Measurements from ENCODE around the gene SELENOI.
A peak's percentile ranks its signal among the peaks of the same experiment; 100 is the strongest.
"Not testable (repeated sequence)": the region's sequence is repeated elsewhere in the genome, so short reads cannot be mapped to it uniquely, and the experiment has no call there.

Gene SELENOI

GRCh38 chr2:26324903-26325302, 21.0 kb upstream of the SELENOI start:
- no peak for DNase-seq (ENCODE audit: low read depth)
- no peak overlapping the region for H3K4me3 ChIP-seq (ENCODE audit: low read depth, low read length)

GRCh38 chr2:26325851-26326250, 20.1 kb upstream of the SELENOI start:
- H3K4me3 ChIP-seq (ENCODE audit: low read depth, low read length): no peak overlapping the region
- DNase-seq (ENCODE audit: low read depth): no peak

- DNase-seq (ENCODE audit: low read depth): no peak
- H3K4me3 ChIP-seq (ENCODE audit: low read depth, low read length): no peak overlapping the region
Observed at GRCh38 chr2:26326514-26326913, 19.4 kb upstream of the SELENOI start.

GRCh38 chr2:26327291-26328272, 18.4 kb upstream of the SELENOI start:
- DNase-seq (ENCODE audit: low read depth): no peak
- H3K4me3 ChIP-seq (ENCODE audit: low read depth, low read length): no peak overlapping the region

- DNase-seq (ENCODE audit: low read depth); H3K4me3 ChIP-seq (ENCODE audit: low read depth, low read length): not testable (repeated sequence)
Observed at GRCh38 chr2:26329083-26329482, 16.9 kb upstream of the SELENOI start.

GRCh38 chr2:26330114-26330549, 15.8 kb upstream of the SELENOI start:
- H3K4me3 ChIP-seq (ENCODE audit: low read depth, low read length): no peak overlapping the region
- DNase-seq (ENCODE audit: low read depth): peak; percentile 70

- DNase-seq (ENCODE audit: low read depth): no peak
- no peak overlapping the region for H3K4me3 ChIP-seq (ENCODE audit: low read depth, low read length)
Observed at GRCh38 chr2:26330604-26331003, 15.3 kb upstream of the SELENOI start.

GRCh38 chr2:26331321-26331720, 14.6 kb upstream of the SELENOI start:
- not testable (repeated sequence) for H3K4me3 ChIP-seq (ENCODE audit: low read depth, low read length); DNase-seq (ENCODE audit: low read depth)

GRCh38 chr2:26333293-26333692, 12.7 kb upstream of the SELENOI start:
- H3K4me3 ChIP-seq (ENCODE audit: low read depth, low read length): no peak overlapping the region
- DNase-seq (ENCODE audit: low read depth): no peak

- no peak overlapping the region for H3K4me3 ChIP-seq (ENCODE audit: low read depth, low read length)
Observed at GRCh38 chr2:26335231-26335630, 10.7 kb upstream of the SELENOI start.

GRCh38 chr2:26336719-26337118, 9.2 kb upstream of the SELENOI start:
- DNase-seq (ENCODE audit: low read depth): no peak
- no peak overlapping the region for H3K4me3 ChIP-seq (ENCODE audit: low read depth, low read length)

More at GRCh38 chr2:26335231-26335630, 10.7 kb upstream of the SELENOI start:
- no peak for DNase-seq (ENCODE audit: low read depth)

GRCh38 chr2:26337298-26337697, 8.6 kb upstream of the SELENOI start:
- H3K4me3 ChIP-seq (ENCODE audit: low read depth, low read length): no peak overlapping the region
- DNase-seq (ENCODE audit: low read depth): no peak

GRCh38 chr2:26340831-26341230, 5.1 kb upstream of the SELENOI start:
- no peak overlapping the region for H3K4me3 ChIP-seq (ENCODE audit: low read depth, low read length)
- DNase-seq (ENCODE audit: low read depth): no peak

GRCh38 chr2:26344581-26345282, 1.2 kb upstream of the SELENOI start:
- H3K4me3 ChIP-seq (ENCODE audit: low read depth, low read length): peak overlapping the region; percentile 89
- no peak for DNase-seq (ENCODE audit: low read depth)

- H3K4me3 ChIP-seq (ENCODE audit: low read depth, low read length): peak overlapping the region; percentile 89
Observed at GRCh38 chr2:26345283-26345544, 729 bp upstream of the SELENOI start.

GRCh38 chr2:26346454-26347053, 611 bp downstream of the SELENOI start, which contains the start of gene ADGRF3:
TSS of gene ADGRF3 (minus strand) at chr2:26346789. CDS start at chr2:26346234, 555 bp downstream.
- no peak for DNase-seq (ENCODE audit: low read depth)
- H3K4me3 ChIP-seq (ENCODE audit: low read depth, low read length): peak within 1 kb of the TSS; percentile 89

More at GRCh38 chr2:26345283-26345544, 729 bp upstream of the SELENOI start:
- no peak for DNase-seq (ENCODE audit: low read depth)

GRCh38 chr2:26347286-26347865, 1.4 kb downstream of the SELENOI start:
- DNase-seq (ENCODE audit: low read depth): no peak
- H3K4me3 ChIP-seq (ENCODE audit: low read depth, low read length): peak overlapping the region; percentile 89

- no peak for DNase-seq (ENCODE audit: low read depth)
- H3K4me3 ChIP-seq (ENCODE audit: low read depth, low read length): no peak overlapping the region
Observed at GRCh38 chr2:26349690-26350089, 3.7 kb downstream of the SELENOI start.

- H3K4me3 ChIP-seq (ENCODE audit: low read depth, low read length): no peak overlapping the region
- no peak for DNase-seq (ENCODE audit: low read depth)
Observed at GRCh38 chr2:26351375-26352090, 5.6 kb downstream of the SELENOI start.
